ENCODE results near the gene CEP131.

- no peak for TF ChIP-seq POLR2A (IDR thresholded peaks at IDR 0.05)
- no peak for TF ChIP-seq CTCF (IDR thresholded peaks at IDR 0.05)
- TF ChIP-seq EP300 (IDR thresholded peaks at IDR 0.05), result no peak
Observed at GRCh38 chr17:81179861-81180260, 42.9 kb downstream of the CEP131 start.
